HG03139 (cell line): Measurements from ENCODE around the gene SEPHS2.
"Not testable (repeated sequence)": the region's sequence is repeated elsewhere in the genome, so short reads cannot be mapped to it uniquely, and the experiment has no call there.

Source experiments
- ATAC-seq: cut with Tn5 transposase; IDR thresholded peaks from one replicate; pipeline ENCODE4 v1.9.1; 2021; ENCODE audit not compliant: unreplicated experiment

Gene SEPHS2

GRCh38 chr16:30445408-30446202 lies at the start of gene SEPHS2:
TSS of gene SEPHS2 (minus strand) at chr16:30445874. CDS start at chr16:30445727, 147 bp downstream.
- ATAC-seq = no peak

GRCh38 chr16:30494709-30495108 lies 49.0 kb upstream of the SEPHS2 start:
- no peak for ATAC-seq

GRCh38 chr16:30493941-30494488 lies 48.3 kb upstream of the SEPHS2 start:
- ATAC-seq = no peak

- no peak for ATAC-seq
Observed at GRCh38 chr16:30491744-30492308, 46.2 kb upstream of the SEPHS2 start.

- no peak for ATAC-seq
Observed at GRCh38 chr16:30491229-30491628, 45.6 kb upstream of the SEPHS2 start.

- ATAC-seq = no peak
Observed at GRCh38 chr16:30490210-30490609, 44.5 kb upstream of the SEPHS2 start.

GRCh38 chr16:30488764-30489605 lies 43.3 kb upstream of the SEPHS2 start:
- no peak for ATAC-seq

GRCh38 chr16:30485818-30486436 lies 40.3 kb upstream of the SEPHS2 start:
- no peak for ATAC-seq

GRCh38 chr16:30484887-30485286 lies 39.2 kb upstream of the SEPHS2 start:
- no peak for ATAC-seq

GRCh38 chr16:30482366-30482765 lies 36.7 kb upstream of the SEPHS2 start:
- ATAC-seq = no peak

- ATAC-seq = no peak
Observed at GRCh38 chr16:30481381-30481780, 35.7 kb upstream of the SEPHS2 start.

GRCh38 chr16:30478766-30479478 lies 33.2 kb upstream of the SEPHS2 start:
- ATAC-seq = no peak

GRCh38 chr16:30477773-30478172 lies 32.1 kb upstream of the SEPHS2 start:
- ATAC-seq = not testable (repeated sequence)

GRCh38 chr16:30476991-30477390 lies 31.3 kb upstream of the SEPHS2 start:
- ATAC-seq = no peak

- no peak for ATAC-seq
Observed at GRCh38 chr16:30474684-30475083, 29.0 kb upstream of the SEPHS2 start.

- ATAC-seq = no peak
Observed at GRCh38 chr16:30474074-30474452, 28.4 kb upstream of the SEPHS2 start.

GRCh38 chr16:30473231-30474073 lies 27.8 kb upstream of the SEPHS2 start:
- no peak for ATAC-seq

- peak; percentile 64 for ATAC-seq
Observed at GRCh38 chr16:30472328-30472942, 26.8 kb upstream of the SEPHS2 start, which contains the start of gene ITGAL. TSS of gene ITGAL (plus strand) at chr16:30472742. CDS start at chr16:30472838, 96 bp downstream.

GRCh38 chr16:30470632-30470995 lies 24.9 kb upstream of the SEPHS2 start:
- ATAC-seq = no peak
